CMK (cell line): ENCODE measurements around the gene FAM111A.

Experiments used
- DNase-seq: peaks from one replicate; pipeline ENCODE4 v3.0.0-alpha.2; 2010; ENCODE audit warnings: low read depth

Gene FAM111A

DNA sequence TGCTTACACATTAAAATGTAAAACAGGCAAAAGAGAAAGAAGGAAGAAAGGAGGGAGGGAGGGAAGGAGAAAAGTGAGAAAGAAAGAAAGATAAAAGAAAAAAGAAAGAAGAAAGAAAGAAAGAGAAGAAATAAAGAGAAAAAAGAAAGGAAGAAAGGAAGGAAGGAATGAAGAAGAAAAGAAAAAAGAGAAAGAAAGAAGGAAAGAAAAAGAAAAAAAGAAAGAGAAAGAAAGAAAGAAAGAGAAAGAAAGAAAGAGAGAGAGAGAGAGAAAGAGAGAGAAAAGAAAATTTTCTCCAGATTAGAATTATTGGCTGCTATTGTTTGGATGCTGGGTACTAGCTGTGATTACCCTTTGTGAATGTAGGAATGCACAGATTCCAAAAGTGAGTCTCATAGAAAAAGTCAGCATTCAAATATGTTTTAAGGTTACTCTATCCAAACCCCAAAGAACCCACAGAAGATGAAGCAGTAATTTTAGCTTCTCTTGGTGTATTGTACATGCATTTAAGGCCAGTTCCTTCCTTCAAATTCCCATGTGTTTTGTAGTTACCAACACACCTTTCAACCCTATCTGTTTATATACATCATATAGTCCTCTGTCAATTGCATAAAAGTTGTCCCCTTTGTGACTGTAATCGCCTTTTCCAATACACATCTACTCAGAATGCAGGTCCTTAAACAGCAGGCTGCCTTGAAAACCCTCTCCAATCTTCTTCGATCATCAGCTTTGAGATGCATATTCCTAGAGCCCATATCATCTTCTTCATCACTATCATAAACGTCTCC, 789 bp upstream of the FAM111A start:
- no peak for DNase-seq

DNA sequence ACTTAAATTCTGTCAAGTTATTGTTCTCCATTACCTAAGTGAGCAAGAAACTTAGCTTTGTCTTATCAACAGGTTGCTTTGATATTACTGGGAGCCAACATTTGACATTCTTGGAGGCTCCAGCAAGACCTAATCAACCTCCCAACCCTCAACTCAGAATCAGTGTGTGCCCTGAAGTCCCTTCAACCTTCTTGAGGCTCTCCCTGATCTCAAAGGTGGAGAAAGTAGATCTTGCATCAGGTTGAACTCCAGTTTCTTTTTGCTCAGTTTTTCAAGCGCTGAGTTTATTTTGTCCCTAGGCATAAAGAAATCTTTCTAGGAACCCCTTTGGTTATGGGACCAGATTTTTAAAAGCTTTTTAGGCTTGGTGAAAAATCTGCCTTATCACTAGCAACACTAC, 1.4 kb downstream of the FAM111A start:
- DNase-seq = no peak

GRCh38 chr11:59144579-59145345, 2.1 kb downstream of the FAM111A start:
- peak; percentile 20 for DNase-seq

GRCh38 chr11:59145534-59145933, 2.9 kb downstream of the FAM111A start:
- no peak for DNase-seq

GRCh38 chr11:59151761-59152160, 9.1 kb downstream of the FAM111A start:
- no peak for DNase-seq

DNA sequence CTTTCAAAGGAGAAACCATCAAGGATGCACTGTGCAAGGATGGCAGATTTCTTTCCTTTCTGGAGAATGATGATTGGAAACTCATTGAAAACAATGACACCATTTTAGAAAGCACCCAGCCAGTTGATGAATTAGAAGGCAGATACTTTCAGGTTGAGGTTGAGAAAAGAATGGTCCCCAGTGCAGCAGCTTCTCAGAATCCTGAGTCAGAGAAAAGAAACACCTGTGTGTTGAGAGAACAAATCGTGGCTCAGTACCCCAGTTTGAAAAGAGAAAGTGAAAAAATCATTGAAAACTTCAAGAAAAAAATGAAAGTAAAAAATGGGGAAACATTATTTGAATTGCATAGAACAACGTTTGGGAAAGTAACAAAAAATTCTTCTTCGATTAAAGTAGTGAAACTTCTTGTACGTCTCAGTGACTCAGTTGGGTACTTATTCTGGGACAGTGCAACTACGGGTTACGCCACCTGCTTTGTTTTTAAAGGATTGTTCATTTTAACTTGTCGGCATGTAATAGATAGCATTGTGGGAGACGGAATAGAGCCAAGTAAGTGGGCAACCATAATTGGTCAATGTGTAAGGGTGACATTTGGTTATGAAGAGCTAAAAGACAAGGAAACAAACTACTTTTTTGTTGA, 9.8 kb downstream of the FAM111A start:
- DNase-seq = no peak

DNA sequence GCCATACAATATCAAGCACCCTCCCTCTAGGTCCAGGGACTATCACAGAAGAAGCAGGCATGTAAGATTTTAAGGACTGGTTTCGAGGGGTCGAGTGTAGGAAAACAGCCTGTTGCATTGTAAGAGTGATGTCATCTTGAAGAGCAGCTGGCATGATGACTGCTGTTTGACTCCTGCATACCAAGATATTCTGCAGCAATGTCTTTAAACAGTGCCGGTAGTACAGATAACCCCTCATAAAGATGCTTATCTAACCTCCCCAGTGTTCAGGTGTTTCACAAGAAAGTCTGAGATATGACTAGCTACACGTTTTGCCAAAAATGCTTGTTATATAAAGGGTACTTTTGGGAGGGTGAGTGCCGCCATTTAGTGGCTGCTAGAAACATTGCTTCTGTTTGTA, 12.0 kb downstream of the FAM111A start:
- no peak for DNase-seq

GRCh38 chr11:59157433-59157832, 14.8 kb downstream of the FAM111A start:
- DNase-seq = no peak

GRCh38 chr11:59158206-59159068, 15.8 kb downstream of the FAM111A start:
- DNase-seq = peak; percentile 26

DNA sequence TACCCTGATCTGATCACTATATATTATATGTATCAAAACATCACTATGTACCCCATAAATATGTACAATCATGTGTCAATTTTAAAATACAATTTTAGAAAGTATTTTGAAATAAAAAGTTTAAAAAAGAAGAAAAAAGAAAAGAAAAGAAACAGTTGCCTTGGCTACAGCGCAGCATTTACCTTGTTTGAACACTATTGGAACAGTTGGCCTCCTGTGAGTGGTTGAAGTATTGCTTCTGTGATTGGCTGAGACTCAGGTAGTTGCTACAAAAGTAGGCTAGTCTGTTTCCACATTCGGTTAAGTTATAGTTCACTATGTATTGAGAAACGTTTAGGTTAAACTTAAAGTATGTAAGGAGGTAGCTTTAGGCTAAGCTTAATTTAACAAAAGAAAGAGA, 21.4 kb downstream of the FAM111A start:
- DNase-seq = no peak

- peak; percentile 63 for DNase-seq
Observed at GRCh38 chr11:59171508-59172322, 29.1 kb downstream of the FAM111A start, which contains the start of gene DTX4. Gene DTX4 (plus strand): TSS chr11:59172132. CDS start chr11:59172596, 464 bp downstream.

DNA sequence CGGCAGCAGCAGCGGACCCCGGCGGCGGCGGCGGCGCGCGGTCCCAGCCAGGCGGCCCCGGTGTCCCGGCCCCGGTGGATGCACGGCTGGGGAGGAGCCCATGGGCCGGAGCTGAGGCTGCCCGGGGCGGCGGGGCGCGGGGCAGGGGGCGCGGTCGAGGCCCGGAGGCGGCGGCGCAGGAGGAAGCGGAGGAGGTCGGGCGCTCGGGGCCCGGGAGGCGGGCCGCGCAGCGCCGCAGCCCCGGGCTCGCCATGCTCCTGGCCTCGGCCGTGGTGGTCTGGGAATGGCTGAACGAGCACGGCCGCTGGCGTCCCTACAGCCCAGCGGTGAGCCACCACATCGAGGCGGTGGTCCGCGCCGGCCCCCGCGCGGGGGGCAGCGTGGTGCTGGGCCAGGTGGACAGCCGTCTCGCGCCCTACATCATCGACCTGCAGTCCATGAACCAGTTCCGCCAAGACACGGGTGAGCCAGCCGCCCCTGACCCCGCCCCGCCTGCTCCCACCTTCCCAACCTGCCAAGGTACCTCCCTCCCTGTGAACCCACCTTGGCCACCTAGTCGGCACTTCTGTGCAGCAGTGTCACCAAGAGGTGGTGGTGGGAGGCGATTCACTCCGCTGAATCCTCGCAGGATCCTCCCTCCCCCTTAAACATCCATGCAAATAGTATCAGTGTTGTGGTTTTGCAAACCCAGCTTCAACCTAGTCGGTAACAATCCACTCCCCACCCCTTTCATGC, 29.9 kb downstream of the FAM111A start:
- DNase-seq = no peak

GRCh38 chr11:59173080-59173963, 30.7 kb downstream of the FAM111A start:
- no peak for DNase-seq

- DNase-seq = no peak
Observed at GRCh38 chr11:59173964-59174663, 31.5 kb downstream of the FAM111A start.

GRCh38 chr11:59174664-59175033, 32.0 kb downstream of the FAM111A start:
- no peak for DNase-seq

DNA sequence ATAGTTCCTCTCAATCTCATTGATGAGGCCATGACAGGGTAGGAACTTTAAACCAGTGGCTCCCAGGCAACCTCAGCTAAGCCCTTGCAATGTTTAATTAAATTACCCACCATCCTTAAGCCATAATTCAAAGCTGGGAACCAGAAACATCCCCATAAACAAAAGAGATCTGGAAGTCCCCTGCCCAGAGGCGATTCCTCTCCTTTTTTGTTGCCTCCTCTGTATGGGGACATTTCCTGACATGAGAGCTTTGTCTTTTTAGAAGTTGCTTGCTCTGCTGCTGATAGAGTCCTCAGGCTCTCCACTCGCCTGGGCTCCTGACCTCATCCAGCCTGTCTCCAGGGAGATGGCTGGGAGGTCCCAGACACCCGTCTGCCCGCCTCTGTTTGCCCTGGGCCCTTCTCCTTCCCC, 32.4 kb downstream of the FAM111A start:
- DNase-seq = no peak

DNA sequence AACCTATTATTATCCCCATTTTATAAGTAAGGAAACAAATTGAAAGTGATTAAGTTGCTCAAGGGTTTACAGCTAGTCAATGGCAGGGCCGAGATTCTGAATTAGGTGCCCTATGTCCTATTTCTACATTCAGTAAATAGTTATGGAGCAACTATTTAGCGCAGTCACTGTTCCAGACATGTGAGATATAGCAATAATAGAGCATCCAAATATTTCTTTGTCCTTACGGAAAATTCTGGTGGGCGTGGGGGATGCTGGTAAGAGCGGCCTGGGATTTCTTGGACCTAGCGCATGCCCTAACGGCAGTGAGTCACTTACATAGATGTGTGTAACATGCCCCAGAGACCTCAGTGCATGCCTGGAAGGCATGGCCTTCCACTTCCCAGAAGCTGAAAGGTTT, 33.7 kb downstream of the FAM111A start:
- no peak for DNase-seq

- no peak for DNase-seq
Observed at GRCh38 chr11:59178402-59178801, 35.7 kb downstream of the FAM111A start.

DNA sequence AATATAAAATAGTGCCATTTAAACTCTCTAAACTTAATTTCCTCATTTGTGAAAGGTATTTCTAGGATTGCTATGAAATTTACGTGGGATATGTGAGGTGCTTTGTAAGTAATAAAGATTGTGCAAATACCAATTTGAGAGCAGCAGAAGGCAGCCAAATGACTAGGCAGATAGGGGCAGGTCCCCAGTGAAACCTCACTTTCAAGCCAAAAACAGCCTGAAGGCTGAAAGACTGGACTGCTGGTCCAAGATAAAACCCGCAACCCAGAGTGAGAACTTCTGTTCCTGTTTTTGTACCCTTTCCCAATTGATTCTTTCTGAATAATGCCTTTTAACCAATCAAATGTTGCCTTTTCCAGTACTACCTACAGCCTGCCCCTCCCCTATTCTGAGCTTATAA, 36.5 kb downstream of the FAM111A start:
- no peak for DNase-seq
